Nephron (organoid): ENCODE measurements around the gene EDA.

ENCODE experiments used
- H3K27ac Mint-ChIP-seq, 3 experiments: 2 replicates each; pipeline ENCODE4 v1.8.0; 2020; ENCODE audit warnings: mixed read lengths in 3 of 3, mild to moderate bottlenecking in 2 of 3, moderate library complexity in 1 of 3
- H3K27me3 Mint-ChIP-seq: 2 replicates; pipeline ENCODE4 v1.8.0; 2021; ENCODE audit warnings: low read depth, mild to moderate bottlenecking, moderate library complexity, mixed read lengths
- H3K36me3 Mint-ChIP-seq: 2 replicates; pipeline ENCODE4 v1.8.0; 2020; ENCODE audit warnings: low read depth, mixed read lengths
- H3K4me1 Mint-ChIP-seq: 2 replicates; pipeline ENCODE4 v1.8.0; 2020; ENCODE audit warnings: mixed read lengths
- H3K4me3 Mint-ChIP-seq, 3 experiments: 2 replicates each; pipeline ENCODE4 v1.8.0; 2020; ENCODE audit warnings: mild to moderate bottlenecking in 3 of 3, mixed read lengths in 3 of 3, moderate library complexity in 2 of 3
- H3K9me3 Mint-ChIP-seq: 2 replicates; pipeline ENCODE4 v1.8.0; 2020; ENCODE audit warnings: mixed read lengths
- CTCF ChIP-seq, 3 experiments: fragments of 200-600 bp; sonication (generic); IDR thresholded peaks; one replicate each; pipeline ENCODE4 v1.5.0; 2021; ENCODE audit warnings: antibody characterized with exemption in 3 of 3; ENCODE audit not compliant: unreplicated experiment in 3 of 3

Gene EDA

GRCh38 chrX:70087857-70088630 lies 472.1 kb downstream of the EDA start:
- Mint-ChIP-seq H3K27ac (peak overlapping the region in 2 of 3 experiments; percentile 0 to 30), H3K4me3 (no peak overlapping the region), H3K27me3 (no peaks in the 10 kb centered on the region), H3K36me3 (no peaks in the 10 kb centered on the region), H3K4me1 (peaks cover 12% of the 10 kb centered on the region), H3K9me3 (peaks cover 2% of the 10 kb centered on the region)
- TF ChIP-seq CTCF (IDR thresholded peaks at IDR 0.05; ENCODE audit: unreplicated experiment in 3 of 3) = no peak

GRCh38 chrX:70088751-70089150 lies 472.8 kb downstream of the EDA start:
- Mint-ChIP-seq H3K36me3 (no peaks in the 10 kb centered on the region), H3K4me1 (peaks cover 12% of the 10 kb centered on the region), H3K4me3 (no peak overlapping the region), H3K27ac (peak overlapping the region in 1 of 3 experiments; percentile 30), H3K9me3 (peaks cover 5% of the 10 kb centered on the region), H3K27me3 (no peaks in the 10 kb centered on the region)
- no peak for TF ChIP-seq CTCF (IDR thresholded peaks at IDR 0.05; ENCODE audit: unreplicated experiment in 3 of 3)
